Glomerular visceral epithelial cell (primary cell): ENCODE data around the gene LSM7.
"Not testable (repeated sequence)": the region's sequence is repeated elsewhere in the genome, so short reads cannot be mapped to it uniquely, and the experiment has no call there.

Source experiments
- DNase-seq: peaks from one replicate; pipeline ENCODE4 v3.0.0-alpha.2; 2016; ENCODE audit errors: extremely low spot score

Gene LSM7

DNA sequence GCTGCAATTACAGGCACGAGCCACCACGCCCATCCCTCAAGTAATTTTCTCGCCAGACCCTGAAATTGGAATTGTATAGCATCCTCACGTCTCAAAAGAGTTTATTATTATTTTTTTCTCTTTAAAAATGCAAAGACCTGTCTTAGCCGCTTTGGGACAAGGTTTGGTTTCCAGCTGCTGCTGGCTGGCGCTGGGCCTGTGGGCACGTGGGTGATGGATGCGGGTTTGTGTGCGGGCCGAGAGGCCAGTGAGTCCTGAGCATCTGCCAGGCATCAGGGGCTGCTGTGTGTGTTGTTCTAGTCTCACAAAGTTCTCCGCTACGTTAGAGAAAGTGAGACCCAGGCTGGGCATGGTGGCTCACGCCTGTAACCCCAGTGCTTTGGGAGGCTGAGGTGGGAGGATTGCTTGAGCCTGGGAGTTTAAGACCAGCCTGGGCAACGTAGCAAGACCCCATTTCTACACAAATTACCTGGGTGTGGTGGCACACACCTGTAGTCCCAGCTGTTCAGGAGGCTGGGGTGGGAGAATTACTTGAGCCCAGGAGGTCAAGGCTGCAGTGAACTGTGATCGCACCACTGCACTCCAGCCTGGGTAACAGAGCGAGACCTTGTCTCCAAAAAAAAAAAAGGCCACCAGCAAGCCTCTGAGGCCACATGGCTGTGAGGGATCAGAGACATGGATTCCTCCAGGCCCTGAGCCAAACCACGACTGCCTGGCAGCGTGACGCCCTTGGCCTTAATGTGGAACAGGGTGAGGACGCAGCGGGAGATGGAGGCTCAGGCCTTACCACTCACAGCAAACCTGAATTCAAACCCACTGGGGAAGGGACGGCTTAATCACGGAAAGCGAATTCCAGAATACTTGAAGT lies 27.0 kb upstream of the LSM7 start:
- peak; percentile 37 for DNase-seq

DNA sequence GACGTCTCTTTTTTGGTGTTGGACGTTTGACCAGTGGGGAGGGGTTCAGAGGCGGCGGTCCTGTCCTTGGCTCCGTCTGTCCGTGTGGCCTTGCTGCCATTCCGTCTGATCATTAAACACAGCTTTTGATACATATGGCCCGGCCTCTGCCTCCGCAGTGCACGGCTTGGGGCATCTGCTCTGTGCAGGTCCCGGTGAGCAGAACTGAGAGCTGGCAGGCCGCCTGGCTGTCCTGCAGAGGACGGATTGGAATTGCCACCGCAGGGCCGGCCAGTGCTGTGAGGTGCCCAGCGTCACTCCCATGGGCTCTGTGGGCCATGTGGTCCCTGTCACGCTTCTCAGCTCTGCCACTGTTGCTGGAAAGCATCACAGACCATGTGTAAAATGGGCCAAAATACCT lies 26.3 kb upstream of the LSM7 start:
- DNase-seq: no peak

DNA sequence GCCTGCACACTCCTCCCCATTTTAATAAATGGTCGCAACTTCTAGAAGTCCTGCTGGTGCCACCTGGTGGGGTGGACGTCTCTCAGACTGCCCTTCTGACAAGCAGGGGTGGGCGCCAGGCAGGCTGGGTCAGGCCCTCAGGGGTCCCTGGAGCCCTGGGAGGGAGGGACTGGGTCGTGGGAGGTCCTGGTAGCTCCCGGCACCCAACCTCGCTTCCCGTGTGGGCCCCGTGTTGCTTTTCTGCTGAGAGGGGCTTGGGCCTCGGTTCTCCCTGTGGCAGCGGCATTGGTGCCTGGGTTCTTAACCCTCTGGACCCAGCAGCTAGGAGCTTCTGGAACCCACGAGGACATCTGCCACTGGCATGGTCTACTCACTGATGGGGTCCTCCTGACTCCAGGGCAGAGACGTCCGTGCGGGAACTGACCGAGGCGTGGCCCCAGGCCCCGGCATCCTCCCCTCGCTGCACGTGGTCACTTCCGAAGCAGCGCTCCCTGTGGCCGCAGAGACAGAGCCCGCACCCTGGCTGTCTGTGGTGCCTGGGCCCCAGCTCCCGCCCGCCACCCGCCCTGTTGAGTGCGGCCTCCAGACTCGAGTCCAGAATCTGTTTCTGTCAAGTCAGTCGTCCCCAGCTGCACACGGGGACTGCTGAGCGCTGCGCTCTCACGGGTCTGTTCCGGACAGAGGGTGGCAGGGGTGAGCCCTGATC lies 25.7 kb upstream of the LSM7 start:
- DNase-seq: no peak

DNA sequence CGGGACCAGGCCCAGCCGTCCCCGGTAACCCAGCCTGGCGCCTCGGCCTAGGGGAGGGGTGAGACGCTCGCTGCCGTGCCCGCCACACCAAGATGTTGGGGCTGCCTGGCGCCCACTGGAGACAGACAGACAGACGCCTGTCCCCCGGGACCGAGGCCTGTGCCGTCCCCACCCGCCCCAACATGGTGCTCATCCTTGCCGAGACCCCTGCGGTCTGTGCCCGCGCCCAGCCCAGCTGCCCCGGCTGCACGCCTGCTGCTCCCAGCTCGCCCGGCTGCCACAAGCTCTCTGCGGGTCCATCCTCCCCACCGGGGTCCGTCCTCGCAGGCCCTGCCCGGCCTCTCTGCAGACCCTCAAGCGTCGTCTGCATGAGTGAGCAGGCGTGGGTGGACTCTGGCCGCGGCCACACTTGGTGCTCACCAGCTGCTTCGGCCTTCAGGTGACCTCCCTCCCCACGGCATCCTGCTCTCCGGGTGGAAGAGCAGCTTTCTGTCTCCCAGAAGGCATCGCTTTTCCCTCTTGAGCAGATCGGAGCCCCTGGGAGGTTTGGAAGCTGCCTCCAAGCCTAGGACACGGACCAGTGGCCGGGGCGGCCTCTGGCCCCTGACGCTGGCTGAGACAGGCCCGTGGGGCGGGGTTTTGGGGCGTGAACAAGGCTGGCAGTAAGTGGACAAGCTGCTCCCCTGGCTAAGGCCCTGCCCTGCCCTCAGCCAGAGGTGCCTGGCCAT lies 24.9 kb upstream of the LSM7 start:
- DNase-seq: no peak

DNA sequence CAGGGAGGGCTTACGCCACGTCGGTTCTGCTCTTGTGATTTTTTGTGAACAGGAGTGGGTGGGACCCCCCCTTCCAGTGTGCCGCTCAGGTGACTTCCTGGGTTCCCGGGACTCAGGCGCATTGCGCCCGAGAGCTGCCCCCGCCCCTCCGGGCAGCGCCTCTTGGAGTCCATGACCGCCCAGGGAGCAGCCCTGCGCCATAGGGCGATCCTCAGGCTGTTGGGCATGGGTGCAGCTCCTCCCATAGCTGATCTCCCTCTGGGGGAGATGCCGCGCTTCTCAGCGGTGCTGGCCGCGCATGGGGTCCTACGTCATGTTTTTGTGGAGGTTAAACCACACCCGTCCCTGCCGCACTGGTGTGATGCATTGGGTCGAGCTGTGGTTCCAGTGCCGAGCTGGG lies 23.7 kb upstream of the LSM7 start:
- DNase-seq: no peak

DNA sequence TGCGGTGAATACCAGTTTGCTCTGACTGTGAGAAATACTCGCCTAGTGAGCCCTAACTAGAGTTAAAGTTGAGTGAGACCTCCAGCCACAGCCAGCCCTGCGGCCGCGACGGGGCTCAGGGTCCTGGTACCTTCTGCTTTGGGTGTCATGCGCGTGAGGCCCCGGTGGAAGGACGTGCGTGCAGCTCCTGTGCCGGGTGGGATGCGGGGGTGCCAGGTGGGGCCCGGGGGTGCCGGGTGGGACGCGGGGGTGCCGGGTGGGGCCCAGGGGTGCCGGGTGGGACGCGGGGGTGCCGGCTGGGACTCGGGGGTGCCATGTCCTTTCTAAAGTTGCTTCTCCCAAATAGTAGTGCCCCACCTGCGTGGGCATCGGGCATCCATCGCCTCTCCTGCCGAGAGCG lies 23.2 kb upstream of the LSM7 start:
- no peak for DNase-seq

DNA sequence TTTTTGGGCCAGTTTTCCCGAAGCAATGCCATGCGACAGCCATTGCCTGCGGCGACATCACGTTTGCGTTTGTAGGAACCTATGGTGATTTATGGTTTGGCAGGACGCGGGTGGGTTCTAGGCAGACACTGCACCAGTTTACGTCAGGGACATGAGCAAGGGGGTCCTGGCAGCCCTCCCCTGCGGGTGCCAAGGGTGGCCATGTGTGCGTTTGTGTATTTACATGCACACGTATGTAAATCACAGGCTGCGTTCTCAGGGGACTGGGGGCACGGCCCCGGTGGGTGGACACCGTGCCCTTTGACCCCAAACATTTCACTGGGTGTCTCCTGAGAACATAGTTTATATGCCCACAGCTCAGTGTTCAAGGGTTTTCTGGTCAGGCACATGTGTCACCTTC lies 22.3 kb upstream of the LSM7 start:
- no peak for DNase-seq

DNA sequence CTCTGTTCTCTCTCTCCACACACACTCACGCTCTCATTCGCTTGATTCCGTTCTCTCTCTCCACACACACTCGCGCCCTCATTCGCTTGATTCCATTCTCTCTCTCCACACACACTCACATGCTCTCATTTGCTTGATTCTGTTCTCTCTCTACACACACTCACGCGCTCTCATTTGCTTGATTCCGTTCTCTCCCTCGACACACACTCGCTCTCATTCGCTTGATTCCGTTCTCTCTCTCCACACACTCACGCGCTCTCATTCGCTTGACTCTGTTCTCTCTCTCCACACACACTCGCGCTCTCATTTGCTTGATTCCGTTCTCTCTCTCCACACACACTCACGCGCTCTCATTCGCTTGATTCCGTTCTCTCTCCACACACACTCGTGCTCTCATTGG lies 21.4 kb upstream of the LSM7 start:
- DNase-seq: not testable (repeated sequence)

DNA sequence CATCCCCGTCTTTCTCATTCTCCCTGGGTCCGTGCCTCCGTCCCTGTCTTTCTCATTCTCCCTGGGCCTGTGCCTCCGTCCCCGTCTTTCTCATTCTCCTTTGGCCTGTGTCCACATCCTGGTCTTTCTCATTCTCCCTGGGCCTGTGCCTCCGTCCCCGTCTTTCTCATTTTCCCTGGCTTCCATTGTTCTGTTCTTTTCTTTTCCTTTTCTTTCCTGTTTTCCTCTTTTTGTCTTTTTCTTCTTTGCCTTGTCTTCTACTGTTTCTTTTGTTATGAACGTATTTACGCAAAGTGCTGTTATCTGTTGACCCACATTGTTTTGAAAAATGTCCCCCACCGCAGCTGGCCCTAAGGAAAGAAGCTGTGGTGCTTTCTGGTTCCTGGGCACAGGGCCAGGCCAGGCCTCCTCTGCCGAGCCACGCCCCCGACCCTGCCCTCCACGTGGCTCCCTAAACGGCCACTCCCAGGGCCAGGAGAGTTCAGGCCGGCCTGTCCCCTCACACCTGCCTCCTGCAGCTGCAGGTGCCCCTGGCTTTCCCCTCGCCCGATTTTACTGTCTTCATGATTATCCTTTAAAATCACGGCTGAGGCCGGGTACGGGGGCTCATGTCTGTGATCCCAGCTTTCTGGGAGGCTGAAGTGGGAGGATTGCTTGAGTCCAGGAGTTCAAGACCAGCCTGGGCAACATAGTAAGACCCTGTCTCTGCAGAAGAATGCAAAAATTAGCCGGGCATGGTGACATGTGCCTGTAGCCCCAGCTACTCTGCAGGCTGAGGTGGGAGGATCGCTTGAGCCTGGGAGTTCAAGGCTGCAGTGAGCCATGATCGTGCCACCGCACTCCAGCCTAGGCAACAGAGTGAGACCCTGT lies 17.6 kb upstream of the LSM7 start:
- no peak for DNase-seq

DNA sequence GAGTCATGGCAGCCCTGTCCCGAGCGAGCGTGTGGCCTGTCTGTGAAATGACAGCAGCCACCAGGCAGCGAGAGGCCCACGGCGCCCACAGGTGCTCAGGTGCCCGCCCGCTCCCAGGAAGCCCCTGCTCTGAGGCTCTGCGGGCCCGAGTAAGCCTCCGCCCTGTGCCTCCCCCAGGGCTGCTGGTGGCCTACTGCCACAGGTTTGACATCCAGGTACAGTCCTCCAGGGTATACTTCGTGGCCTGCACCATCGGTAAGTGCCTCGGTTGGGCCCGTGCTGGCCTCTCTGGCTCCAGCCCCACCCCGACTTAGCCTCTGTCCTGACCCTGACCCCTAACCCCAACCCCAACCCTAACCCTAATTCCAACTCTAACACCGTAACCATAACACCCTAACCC lies 16.7 kb upstream of the LSM7 start:
- DNase-seq: no peak

DNA sequence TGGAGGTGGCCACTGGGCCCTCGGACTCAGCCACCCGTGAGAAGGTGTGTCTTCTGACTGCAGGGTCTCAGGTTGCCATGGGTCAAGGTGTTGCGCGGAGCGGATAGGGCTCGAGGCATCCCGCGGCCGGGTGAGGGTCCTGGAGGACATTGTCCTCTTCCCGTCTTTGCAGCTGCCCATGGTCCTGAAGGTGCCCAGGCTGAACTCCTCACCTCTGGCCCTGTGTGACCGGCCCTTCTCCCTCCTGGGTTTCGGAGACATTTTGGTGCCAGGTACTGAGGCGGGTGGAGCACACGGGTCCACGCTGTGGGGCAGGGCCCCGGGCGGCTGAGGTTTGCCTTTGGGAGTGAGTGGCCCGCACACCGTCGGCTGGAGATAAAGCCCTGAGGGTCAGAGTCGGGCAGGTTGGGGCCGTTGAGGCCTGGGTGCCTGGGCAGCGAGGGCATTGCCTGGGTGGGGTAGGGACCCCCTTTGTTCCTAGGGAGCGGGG lies 16.0 kb upstream of the LSM7 start:
- DNase-seq: no peak

DNA sequence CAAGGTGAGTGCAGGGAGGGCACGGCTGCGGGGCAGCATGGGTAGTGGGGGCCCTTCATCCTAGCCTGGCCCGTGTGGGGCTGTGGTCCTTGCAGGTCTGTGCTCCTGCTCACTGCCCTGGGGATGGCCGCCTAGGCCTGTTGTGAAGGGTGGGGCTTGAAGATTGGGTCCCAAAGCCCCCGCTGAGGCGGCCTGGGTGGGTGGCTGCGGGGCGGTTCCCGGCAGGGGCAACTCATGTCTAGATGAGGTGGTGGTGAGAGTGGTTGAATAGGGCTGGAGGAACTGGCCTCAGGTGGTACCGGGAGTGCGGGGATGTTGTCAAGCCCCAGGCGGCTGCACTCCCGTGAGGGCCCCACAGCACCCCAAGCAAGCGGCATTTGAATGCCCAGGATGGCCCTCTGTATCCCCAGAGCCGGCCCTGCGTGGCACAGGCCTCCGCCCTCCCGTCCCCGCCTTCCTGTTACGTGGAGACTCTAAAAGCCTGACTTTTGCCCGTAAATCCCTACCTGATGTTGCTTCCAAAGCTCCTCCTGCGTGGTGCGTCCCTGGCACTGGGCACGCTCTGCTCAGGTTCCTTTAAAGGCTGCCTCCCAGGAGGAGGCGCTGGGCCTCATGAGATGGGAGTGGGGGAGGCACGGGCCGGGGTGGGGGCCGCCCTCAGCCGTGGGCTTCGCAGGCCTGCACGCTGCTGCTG lies 15.1 kb upstream of the LSM7 start:
- no peak for DNase-seq

DNA sequence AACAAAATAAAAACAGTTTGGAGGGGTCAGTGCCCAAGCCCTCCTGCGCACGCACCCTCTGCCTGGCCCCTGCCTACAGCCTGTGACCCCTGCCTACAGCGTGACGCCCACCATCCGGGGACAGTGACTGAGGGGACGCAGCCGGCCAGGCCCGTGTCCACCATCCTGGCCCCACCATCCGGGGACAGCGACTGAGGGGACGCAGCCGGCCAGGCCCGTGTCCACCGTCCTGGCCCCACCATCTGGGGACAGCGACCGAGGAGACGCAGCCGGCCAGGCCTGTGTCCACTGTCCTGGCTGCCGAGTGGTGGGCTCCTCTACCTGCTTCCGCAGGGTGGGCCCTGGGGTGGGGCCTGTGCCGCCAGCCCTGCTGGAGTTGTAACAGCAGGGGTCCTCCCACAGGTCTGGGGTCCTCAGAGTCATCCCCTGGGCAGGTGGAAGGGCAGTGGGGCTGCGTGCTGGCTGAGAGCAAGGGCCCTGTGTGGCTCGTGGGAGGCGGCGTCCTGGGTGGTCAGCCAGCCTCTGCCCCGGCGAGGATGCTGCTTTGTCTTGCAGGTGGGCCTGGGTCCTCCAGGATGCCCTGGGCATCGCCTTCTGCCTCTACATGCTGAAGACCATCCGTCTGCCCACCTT lies 14.4 kb upstream of the LSM7 start:
- no peak for DNase-seq

DNA sequence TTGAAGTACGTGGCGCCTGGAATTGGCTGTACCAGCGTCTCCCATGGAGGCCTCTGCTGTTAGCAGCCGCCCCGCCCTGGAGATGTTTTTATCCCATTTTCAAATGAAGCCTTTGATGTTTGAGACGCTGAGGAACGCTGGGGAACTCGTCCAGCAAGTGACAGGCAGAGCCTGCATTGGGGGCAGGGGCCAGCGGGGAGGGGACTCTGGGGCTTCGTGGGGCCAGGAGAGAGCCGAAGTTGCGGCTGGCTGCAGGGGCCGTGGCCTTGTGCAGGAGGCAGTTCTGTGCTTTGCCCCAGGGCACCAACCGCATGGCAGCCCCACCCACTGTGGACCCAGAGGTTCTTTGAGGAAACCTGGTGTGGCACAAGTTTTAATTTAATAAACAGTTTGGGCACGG lies 13.6 kb upstream of the LSM7 start:
- no peak for DNase-seq

DNA sequence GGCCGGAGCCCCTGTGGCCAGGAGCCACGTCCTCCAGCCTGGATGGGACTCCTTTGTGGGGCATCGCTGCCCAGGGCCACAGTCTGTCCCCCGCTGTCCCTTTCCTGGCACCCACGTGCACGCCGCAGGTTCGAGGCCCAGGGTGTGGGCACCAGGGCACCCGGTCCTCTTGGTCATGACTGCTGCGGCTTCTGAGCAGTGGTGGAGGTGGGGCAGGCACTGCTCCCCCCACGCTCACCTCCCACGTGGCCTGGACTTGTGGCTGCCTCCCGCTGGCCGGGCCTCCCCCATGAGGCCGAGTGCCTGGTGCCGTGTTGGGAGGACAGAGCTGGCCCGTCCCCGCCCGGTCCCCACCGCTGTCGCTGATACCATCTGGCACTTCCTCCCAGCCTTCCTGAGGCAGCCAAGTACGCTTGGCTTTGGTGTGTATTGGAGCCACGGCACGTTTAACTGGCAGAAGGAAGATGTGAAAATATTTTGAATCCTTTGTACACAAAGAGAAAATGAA lies 12.9 kb upstream of the LSM7 start:
- DNase-seq: no peak

DNA sequence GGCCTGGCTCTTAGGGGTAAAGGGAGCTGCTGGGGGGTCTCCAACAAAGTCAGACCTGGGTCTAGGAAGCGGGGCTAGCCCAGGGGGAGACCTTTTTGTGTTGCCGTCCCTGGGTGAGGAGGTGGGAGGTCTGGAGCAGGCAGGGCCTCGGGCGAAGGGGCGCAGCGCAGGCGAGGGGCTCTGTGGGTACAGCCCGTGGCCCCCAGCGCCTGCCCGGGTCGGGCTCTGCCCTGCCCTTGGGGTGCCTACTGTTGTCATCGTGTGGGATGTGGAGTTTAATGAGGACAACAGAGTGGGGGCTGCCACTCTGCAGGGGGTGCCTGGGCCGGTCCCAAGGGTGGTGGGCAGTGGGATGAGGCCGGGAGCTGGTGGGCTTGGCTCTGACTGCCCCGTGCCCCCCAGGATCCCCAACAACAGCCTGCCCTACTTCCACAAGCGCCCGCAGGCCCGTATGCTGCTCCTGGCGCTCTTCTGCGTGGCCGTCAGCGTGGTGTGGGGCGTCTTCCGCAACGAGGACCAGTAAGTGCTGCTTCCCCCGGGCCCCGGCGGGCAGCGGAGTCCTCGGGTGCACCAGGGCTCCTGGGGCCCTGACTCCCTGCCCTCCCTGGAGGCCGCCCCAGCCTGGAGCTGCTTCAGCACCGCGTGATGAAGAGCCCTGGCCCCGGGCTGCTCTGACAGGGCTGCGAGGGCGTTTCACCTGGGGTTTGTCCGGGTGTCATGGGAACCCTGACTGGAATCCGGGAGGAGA lies 12.3 kb upstream of the LSM7 start:
- no peak for DNase-seq

DNA sequence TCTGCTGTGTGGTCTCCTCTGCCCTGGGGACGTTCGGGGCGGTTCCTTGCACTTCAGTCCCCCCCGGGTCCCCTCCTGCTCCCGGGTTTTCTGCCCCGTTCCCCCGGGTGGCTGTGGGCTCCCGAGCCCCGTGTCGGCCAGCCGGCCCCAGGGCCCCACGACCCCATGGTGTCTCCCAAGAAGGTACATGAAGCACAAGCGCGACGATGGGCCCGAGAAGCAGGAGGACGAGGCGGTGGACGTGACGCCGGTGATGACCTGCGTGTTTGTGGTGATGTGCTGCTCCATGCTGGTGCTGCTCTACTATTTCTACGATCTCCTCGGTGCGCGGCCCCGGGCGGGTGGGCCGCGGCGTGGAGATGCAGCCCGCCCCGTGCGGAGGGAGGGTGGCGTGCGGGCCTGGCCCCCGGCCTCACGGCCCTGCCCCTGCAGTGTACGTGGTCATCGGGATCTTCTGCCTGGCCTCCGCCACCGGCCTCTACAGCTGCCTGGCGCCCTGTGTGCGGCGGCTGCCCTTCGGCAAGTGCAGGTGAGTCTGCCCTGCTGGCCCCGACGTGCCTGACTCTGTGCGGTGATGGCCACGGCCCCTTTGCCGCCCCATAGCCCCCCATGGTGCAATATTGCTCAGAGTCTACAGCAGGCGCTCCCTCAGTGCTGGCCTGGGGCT lies 11.4 kb upstream of the LSM7 start:
- DNase-seq: no peak

DNA sequence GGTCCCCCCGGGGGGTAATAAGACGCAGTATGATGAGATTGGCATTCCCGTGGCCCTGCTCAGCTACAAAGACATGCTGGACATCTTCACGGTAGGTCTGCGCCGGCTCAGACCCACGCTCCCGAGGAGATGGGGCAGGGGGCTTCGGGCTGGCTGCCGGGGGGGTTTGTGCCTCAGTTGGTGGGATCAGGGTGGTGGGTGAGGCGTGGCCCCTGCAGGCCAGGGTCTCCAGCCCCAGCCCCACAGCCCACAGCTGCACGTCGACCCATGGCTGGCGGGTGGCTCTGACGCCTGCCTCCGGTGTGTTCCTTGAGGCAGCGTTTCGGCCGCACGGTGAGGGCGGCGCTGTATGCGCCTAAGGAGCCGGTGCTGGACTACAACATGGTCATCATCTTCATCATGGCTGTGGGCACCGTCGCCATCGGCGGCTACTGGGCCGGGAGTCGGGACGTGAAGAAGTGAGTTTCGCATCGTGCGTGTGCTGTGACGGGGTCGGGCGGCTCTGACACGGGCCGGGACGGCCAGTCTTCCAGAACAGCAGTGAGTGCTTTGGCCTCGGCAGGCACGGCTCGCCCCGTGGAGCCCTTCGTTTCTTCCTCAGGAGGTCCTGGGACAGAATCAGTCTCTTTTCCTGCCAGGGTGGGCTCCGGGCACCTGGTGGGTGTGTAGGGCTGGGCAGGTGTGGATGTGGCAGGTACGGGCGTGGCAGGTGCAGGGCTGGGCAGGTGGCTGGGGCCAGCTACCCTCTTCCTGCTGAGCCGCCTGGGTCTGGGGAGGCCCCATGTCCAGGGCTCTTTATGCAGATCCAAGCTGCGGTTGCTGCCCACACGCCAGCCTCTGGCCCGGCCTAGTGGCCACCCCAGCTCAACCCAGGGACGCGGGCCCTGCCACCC lies 10.6 kb upstream of the LSM7 start:
- no peak for DNase-seq
